Pulmonary artery endothelial cell (primary cell): ENCODE data around the gene FMN1. TPM values are rescaled to one million over a fixed set of nuclear protein-coding genes. Genes with fewer than 3 reads are reported as not detected.
"Not testable (repeated sequence)": the region's sequence is repeated elsewhere in the genome, so short reads cannot be mapped to it uniquely, and the experiment has no call there.

Experiments used
- DNase-seq: peaks from one replicate; pipeline ENCODE4 v3.0.0-alpha.2; 2011; ENCODE audit warnings: low read depth, low spot score
- total RNA-seq: library from RNA; depleted of rRNA; stranded (reverse); fragments of >200 nt; gene quantifications from 2 replicates; pipeline ENCODE4 v1.2.3, GENCODE V29; 2014

The FMN1 gene
- total RNA-seq, 1 donor from 2014 or later = under 0.01 TPM

- no peak for DNase-seq
Observed at GRCh38 chr15:32979710-32980109, 214.8 kb downstream of the FMN1 start.

GRCh38 chr15:32977506-32977905, 217.0 kb downstream of the FMN1 start:
- no peak for DNase-seq

GRCh38 chr15:32974691-32975090, 219.8 kb downstream of the FMN1 start:
- no peak for DNase-seq

- no peak for DNase-seq
Observed at GRCh38 chr15:32972686-32973085, 221.8 kb downstream of the FMN1 start.

GRCh38 chr15:32970847-32971246, 223.7 kb downstream of the FMN1 start:
- no peak for DNase-seq

GRCh38 chr15:32967521-32967920, 227.0 kb downstream of the FMN1 start:
- no peak for DNase-seq

GRCh38 chr15:32966512-32966911, 228.0 kb downstream of the FMN1 start:
- no peak for DNase-seq

- no peak for DNase-seq
Observed at GRCh38 chr15:32965897-32966296, 228.6 kb downstream of the FMN1 start.

- DNase-seq = no peak
Observed at GRCh38 chr15:32959077-32959476, 235.4 kb downstream of the FMN1 start.

- DNase-seq = no peak
Observed at GRCh38 chr15:32957219-32957618, 237.3 kb downstream of the FMN1 start.

- no peak for DNase-seq
Observed at GRCh38 chr15:32956711-32957110, 237.8 kb downstream of the FMN1 start.

GRCh38 chr15:32956006-32956405, 238.5 kb downstream of the FMN1 start:
- peak; percentile 2 for DNase-seq

GRCh38 chr15:32953533-32953910, 241.0 kb downstream of the FMN1 start:
- no peak for DNase-seq

GRCh38 chr15:32952901-32953532, 241.5 kb downstream of the FMN1 start:
- DNase-seq = no peak

- no peak for DNase-seq
Observed at GRCh38 chr15:32951736-32952464, 242.6 kb downstream of the FMN1 start.

GRCh38 chr15:32950051-32950450, 244.5 kb downstream of the FMN1 start:
- not testable (repeated sequence) for DNase-seq

- DNase-seq = no peak
Observed at GRCh38 chr15:32946210-32946609, 248.3 kb downstream of the FMN1 start.

GRCh38 chr15:32944431-32944830, 250.1 kb downstream of the FMN1 start:
- DNase-seq = no peak

GRCh38 chr15:32943711-32944110, 250.8 kb downstream of the FMN1 start:
- DNase-seq = no peak

GRCh38 chr15:32942401-32942841, 252.1 kb downstream of the FMN1 start:
- DNase-seq = no peak

GRCh38 chr15:32941823-32942222, 252.7 kb downstream of the FMN1 start:
- no peak for DNase-seq

- DNase-seq = no peak
Observed at GRCh38 chr15:32936976-32937375, 257.5 kb downstream of the FMN1 start.

GRCh38 chr15:32936283-32936918, 258.1 kb downstream of the FMN1 start:
- peak; percentile 17 for DNase-seq
